KG1 (cell line): ENCODE measurements around the gene CLRN3.

Experiments
- DNase-seq: peaks from one replicate; lab custom pipeline; 2025; lab: John Stamatoyannopoulos, UW

CLRN3 gene

GRCh38 chr10:127899766-127900387, 7.1 kb upstream of the CLRN3 start:
- no peak for DNase-seq

GRCh38 chr10:127897177-127897576, 4.4 kb upstream of the CLRN3 start:
- no peak for DNase-seq

- DNase-seq: no peak
Measured at GRCh38 chr10:127896590-127896989, 3.8 kb upstream of the CLRN3 start.

GRCh38 chr10:127894146-127894545, 1.4 kb upstream of the CLRN3 start:
- no peak for DNase-seq

- no peak for DNase-seq
Measured at GRCh38 chr10:127890832-127891334, 1.9 kb downstream of the CLRN3 start.

GRCh38 chr10:127890216-127890615, 2.5 kb downstream of the CLRN3 start:
- DNase-seq: no peak

GRCh38 chr10:127889605-127890195, 3.0 kb downstream of the CLRN3 start:
- DNase-seq: no peak

GRCh38 chr10:127888521-127889312, 4.0 kb downstream of the CLRN3 start:
- no peak for DNase-seq

- DNase-seq: no peak
Measured at GRCh38 chr10:127887541-127888415, 5.0 kb downstream of the CLRN3 start.

GRCh38 chr10:127886371-127887051, 6.2 kb downstream of the CLRN3 start:
- DNase-seq: no peak

GRCh38 chr10:127884501-127884900, 8.2 kb downstream of the CLRN3 start:
- no peak for DNase-seq

- no peak for DNase-seq
Measured at GRCh38 chr10:127883516-127883915, 9.2 kb downstream of the CLRN3 start.

GRCh38 chr10:127882801-127883459, 9.8 kb downstream of the CLRN3 start:
- DNase-seq: no peak

- no peak for DNase-seq
Measured at GRCh38 chr10:127882391-127882790, 10.3 kb downstream of the CLRN3 start.

GRCh38 chr10:127881262-127881661, 11.5 kb downstream of the CLRN3 start:
- no peak for DNase-seq

GRCh38 chr10:127880557-127880956, 12.2 kb downstream of the CLRN3 start:
- DNase-seq: peak; percentile 63

GRCh38 chr10:127878475-127879055, 14.2 kb downstream of the CLRN3 start:
- DNase-seq: no peak

GRCh38 chr10:127877699-127878098, 15.0 kb downstream of the CLRN3 start:
- no peak for DNase-seq

- DNase-seq: no peak
Measured at GRCh38 chr10:127877116-127877515, 15.6 kb downstream of the CLRN3 start.

- DNase-seq: no peak
Measured at GRCh38 chr10:127875916-127876315, 16.8 kb downstream of the CLRN3 start.

GRCh38 chr10:127875449-127875765, 17.3 kb downstream of the CLRN3 start:
- no peak for DNase-seq
